Right atrium auricular region (tissue), 2 donors: ENCODE measurements around the gene STAC. TPM values are rescaled to one million over a fixed set of nuclear protein-coding genes. Genes with fewer than 3 reads are reported as not detected.
"Not testable (repeated sequence)": the region's sequence is repeated elsewhere in the genome, so short reads cannot be mapped to it uniquely, and the experiment has no call there.

Experiments
- DNase-seq: peaks from one replicate; pipeline ENCODE4 v3.0.0-alpha.2; 2019; ENCODE audit warnings: low spot score
- H3K27ac ChIP-seq, 2 donors: fragments of 200-600 bp; sonication (generic); 1 replicate in 1 of 2; 2 replicates in 1 of 2; pipeline ENCODE4 v1.5.1; 2016 to 2019
- H3K27me3 ChIP-seq, 2 donors: fragments of 200-600 bp; sonication (generic); one replicate each; pipeline versions ENCODE4 v1.5.1 to v1.6.0; 2017 to 2019
- H3K36me3 ChIP-seq: fragments of 200-600 bp; sonication (generic); one replicate; pipeline ENCODE4 v1.5.1; 2016
- H3K4me1 ChIP-seq, 2 donors: fragments of 200-600 bp; sonication (generic); one replicate each; pipeline versions ENCODE4 v1.5.1 to v1.6.0; 2017 to 2019
- H3K4me3 ChIP-seq, 2 donors: fragments of 200-600 bp; sonication (generic); 1 replicate in 1 of 2; 2 replicates in 1 of 2; pipeline ENCODE4 v1.5.1; 2017 to 2019; ENCODE audit warnings: mild to moderate bottlenecking in 1 of 2, moderate library complexity in 1 of 2
- H3K9me3 ChIP-seq, 2 donors: fragments of 200-600 bp; sonication (generic); one replicate each; pipeline ENCODE4 v1.5.1; 2019
- total RNA-seq, 2 donors: library from RNA; depleted of rRNA; stranded (reverse); fragments of >200 nt; gene quantifications; one replicate each; pipeline ENCODE4 v1.1.0, GENCODE V29; 2016
- TF ChIP-seq, protein P1 (sequence below), 2 donors: fragments of 200-600 bp; sonication (generic); IDR thresholded peaks; one replicate each; pipeline ENCODE4 v1.5.1; 2019; ENCODE audit warnings: antibody characterized with exemption in 2 of 2

Gene STAC
- total RNA-seq, 2 donors from 2014 or later, result 0.33 TPM; not detected in 1

- Histone ChIP-seq H3K27ac (no peak overlapping the region), H3K4me1 (no peaks in the 10 kb centered on the region), H3K4me3 (no peak overlapping the region), H3K9me3 (peaks cover 0 to 9% of the 10 kb centered on the region in 2 donors), H3K27me3 (no peaks in the 10 kb centered on the region), H3K36me3 (no peaks in the 10 kb centered on the region)
- DNase-seq, result no peak
- TF ChIP-seq, protein P1, sequence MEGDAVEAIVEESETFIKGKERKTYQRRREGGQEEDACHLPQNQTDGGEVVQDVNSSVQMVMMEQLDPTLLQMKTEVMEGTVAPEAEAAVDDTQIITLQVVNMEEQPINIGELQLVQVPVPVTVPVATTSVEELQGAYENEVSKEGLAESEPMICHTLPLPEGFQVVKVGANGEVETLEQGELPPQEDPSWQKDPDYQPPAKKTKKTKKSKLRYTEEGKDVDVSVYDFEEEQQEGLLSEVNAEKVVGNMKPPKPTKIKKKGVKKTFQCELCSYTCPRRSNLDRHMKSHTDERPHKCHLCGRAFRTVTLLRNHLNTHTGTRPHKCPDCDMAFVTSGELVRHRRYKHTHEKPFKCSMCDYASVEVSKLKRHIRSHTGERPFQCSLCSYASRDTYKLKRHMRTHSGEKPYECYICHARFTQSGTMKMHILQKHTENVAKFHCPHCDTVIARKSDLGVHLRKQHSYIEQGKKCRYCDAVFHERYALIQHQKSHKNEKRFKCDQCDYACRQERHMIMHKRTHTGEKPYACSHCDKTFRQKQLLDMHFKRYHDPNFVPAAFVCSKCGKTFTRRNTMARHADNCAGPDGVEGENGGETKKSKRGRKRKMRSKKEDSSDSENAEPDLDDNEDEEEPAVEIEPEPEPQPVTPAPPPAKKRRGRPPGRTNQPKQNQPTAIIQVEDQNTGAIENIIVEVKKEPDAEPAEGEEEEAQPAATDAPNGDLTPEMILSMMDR (IDR thresholded peaks at IDR 0.05), result no peak
Measured at GRCh38 chr3:36461597-36461996, 81.3 kb downstream of the STAC start.

DNA sequence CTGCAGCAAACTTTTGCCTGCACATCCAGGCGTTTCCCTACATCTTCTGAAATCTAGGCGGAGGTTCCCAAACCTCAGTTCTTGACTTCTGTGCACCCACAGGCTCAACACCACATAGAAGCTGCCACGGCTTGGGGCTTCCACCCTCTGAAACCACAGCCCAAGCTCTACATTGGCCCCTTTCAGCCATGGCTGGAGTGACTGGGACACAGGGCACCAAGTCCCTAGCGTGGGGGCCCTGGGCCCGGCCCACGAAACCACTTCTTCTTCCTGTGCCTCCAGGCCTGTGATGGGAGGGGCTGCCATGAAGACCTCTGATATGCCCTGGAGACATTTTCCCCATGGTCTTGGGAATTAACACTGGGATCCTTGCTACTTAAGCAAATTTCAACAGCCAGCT is 91.7 kb downstream of the STAC start:
- H3K4me1 ChIP-seq, H3K9me3 ChIP-seq, H3K36me3 ChIP-seq, DNase-seq, H3K27me3 ChIP-seq, H3K27ac ChIP-seq, H3K4me3 ChIP-seq: not testable (repeated sequence)

DNA sequence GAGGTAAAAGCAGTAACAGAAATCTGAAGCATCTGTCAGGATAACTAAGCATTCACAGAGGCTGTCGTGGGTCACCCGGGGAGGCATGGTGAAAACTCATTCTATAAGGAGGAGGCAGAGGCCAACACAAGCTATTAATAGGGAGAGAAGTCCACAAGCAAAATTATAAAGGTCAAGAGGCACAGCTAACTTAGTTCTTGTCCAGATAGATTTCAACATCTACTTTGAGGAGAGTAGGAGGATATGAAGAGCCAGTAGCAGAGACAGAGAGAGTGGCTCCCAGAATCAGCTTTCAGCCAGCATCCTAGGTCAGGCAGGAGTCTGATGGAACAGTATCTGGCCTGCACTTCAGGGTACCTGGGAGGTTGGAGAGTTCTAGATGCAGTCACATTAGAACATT is 95.3 kb downstream of the STAC start:
- no peaks in the 10 kb centered on the region for H3K4me1 ChIP-seq
- DNase-seq, result no peak
- no peak overlapping the region for H3K4me3 ChIP-seq
- TF ChIP-seq, protein P1 (IDR thresholded peaks at IDR 0.05), result no peak
- H3K9me3 ChIP-seq, result no peaks in the 10 kb centered on the region
- H3K27ac ChIP-seq, result no peak overlapping the region
- no peaks in the 10 kb centered on the region for H3K36me3 ChIP-seq
- no peaks in the 10 kb centered on the region for H3K27me3 ChIP-seq

GRCh38 chr3:36476286-36476942 is 96.1 kb downstream of the STAC start:
- Histone ChIP-seq H3K36me3 (no peaks in the 10 kb centered on the region), H3K27me3 (no peaks in the 10 kb centered on the region), H3K4me1 (no peaks in the 10 kb centered on the region), H3K4me3 (no peak overlapping the region), H3K9me3 (no peaks in the 10 kb centered on the region), H3K27ac (no peak overlapping the region)
- TF ChIP-seq, protein P1 (IDR thresholded peaks at IDR 0.05), result no peak
- DNase-seq, result no peak

DNA sequence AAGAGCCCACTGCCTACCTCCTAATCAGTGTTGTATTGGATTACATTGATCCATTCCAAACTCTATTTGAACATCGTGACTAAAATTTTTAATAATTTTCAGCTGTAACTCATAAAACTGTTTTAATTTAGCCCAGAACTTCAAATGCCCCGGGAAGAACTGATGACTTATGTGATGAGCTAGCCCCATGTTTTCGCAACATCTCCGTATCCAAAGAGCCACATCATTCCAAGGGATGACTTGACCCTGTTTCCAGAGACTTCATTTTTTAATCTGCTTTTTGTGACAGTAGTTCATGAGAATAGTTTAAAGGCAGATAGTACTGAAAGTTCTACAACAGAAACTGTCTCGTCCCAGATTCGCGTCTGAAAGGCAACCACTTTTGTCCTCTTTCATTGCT is 97.4 kb downstream of the STAC start:
- H3K36me3 ChIP-seq, result no peaks in the 10 kb centered on the region
- no peaks in the 10 kb centered on the region for H3K4me1 ChIP-seq
- H3K4me3 ChIP-seq, result no peak overlapping the region
- DNase-seq, result no peak
- no peaks in the 10 kb centered on the region for H3K9me3 ChIP-seq
- TF ChIP-seq, protein P1 (IDR thresholded peaks at IDR 0.05), result no peak
- H3K27ac ChIP-seq, result no peak overlapping the region
- H3K27me3 ChIP-seq, result no peaks in the 10 kb centered on the region

GRCh38 chr3:36480911-36481648 is 100.8 kb downstream of the STAC start:
- no peak overlapping the region for H3K27ac ChIP-seq
- H3K9me3 ChIP-seq, result no peaks in the 10 kb centered on the region
- no peak overlapping the region for H3K4me3 ChIP-seq

More at GRCh38 chr3:36480911-36481648, 100.8 kb downstream of the STAC start:
- Histone ChIP-seq H3K27me3 (no peaks in the 10 kb centered on the region), H3K36me3 (no peaks in the 10 kb centered on the region), H3K4me1 (no peaks in the 10 kb centered on the region)
- no peak for DNase-seq
- TF ChIP-seq, protein P1 (IDR thresholded peaks at IDR 0.05), result no peak
